H9 (cell line): ENCODE data around the gene WDR91. TPM values are rescaled to one million over a fixed set of nuclear protein-coding genes. Genes with fewer than 3 reads are reported as not detected.
A peak's percentile ranks its signal among the peaks of the same experiment; 100 is the strongest.

Experiments
- DNase-seq: peaks from one replicate; pipeline ENCODE4 v3.0.0-alpha.2; 2017
- H2AFZ ChIP-seq: one replicate; pipeline ENCODE4 v1.6.1; 2013; ENCODE audit warnings: mild to moderate bottlenecking, low read length, control low read depth, moderate library complexity
- H2AK5ac ChIP-seq: 2 replicates; pipeline ENCODE4 v1.6.1; 2013; ENCODE audit warnings: low read length, control low read depth, mixed read lengths; ENCODE audit not compliant: insufficient read length
- H2BK120ac ChIP-seq: one replicate; pipeline ENCODE4 v1.6.1; 2013; ENCODE audit warnings: low read depth, mild to moderate bottlenecking, low read length, control low read depth, inconsistent platforms; ENCODE audit not compliant: poor library complexity, severe bottlenecking
- H2BK12ac ChIP-seq: 2 replicates; pipeline ENCODE4 v1.6.1; 2013; ENCODE audit warnings: low read length, control low read depth, mixed read lengths, low read depth; ENCODE audit not compliant: insufficient read length
- H2BK15ac ChIP-seq: 2 replicates; pipeline ENCODE4 v1.6.1; 2013; ENCODE audit warnings: low read depth, low read length, control low read depth
- H2BK20ac ChIP-seq: one replicate; pipeline ENCODE4 v1.6.1; 2013; ENCODE audit warnings: low read depth, mild to moderate bottlenecking, low read length, control low read depth, inconsistent platforms; ENCODE audit not compliant: poor library complexity, severe bottlenecking
- H2BK5ac ChIP-seq: 2 replicates; pipeline ENCODE4 v1.6.1; 2013; ENCODE audit warnings: low read length, control low read depth, mixed read lengths; ENCODE audit not compliant: insufficient read length
- H3K14ac ChIP-seq: 2 replicates; pipeline ENCODE4 v1.6.1; 2013; ENCODE audit warnings: low read length, control low read depth; ENCODE audit not compliant: insufficient read depth
- H3K18ac ChIP-seq: 2 replicates; pipeline ENCODE4 v1.6.1; 2013; ENCODE audit warnings: low read depth, mild to moderate bottlenecking, mixed read lengths, low read length, control low read depth; ENCODE audit not compliant: insufficient read length
- H3K23ac ChIP-seq: 2 replicates; pipeline ENCODE4 v1.6.1; 2013; ENCODE audit warnings: low read length, control low read depth, mixed read lengths, low read depth; ENCODE audit not compliant: insufficient read length
- H3K23me2 ChIP-seq: 2 replicates; pipeline ENCODE4 v1.6.1; 2013; ENCODE audit warnings: low read depth, mild to moderate bottlenecking, mixed read lengths, low read length, control low read depth; ENCODE audit not compliant: insufficient read length, poor library complexity, severe bottlenecking
- H3K27ac ChIP-seq: 2 replicates; pipeline ENCODE4 v1.5.1; 2013; ENCODE audit warnings: low read length, control low read depth, mixed read lengths, low read depth; ENCODE audit not compliant: insufficient read length
- H3K27me3 ChIP-seq: 2 replicates; pipeline ENCODE4 v1.6.1; 2013; ENCODE audit warnings: low read length, control low read depth, inconsistent platforms; ENCODE audit not compliant: insufficient read depth
- H3K4ac ChIP-seq: 2 replicates; pipeline ENCODE4 v1.6.1; 2013; ENCODE audit warnings: low read depth, mild to moderate bottlenecking, control low read depth, inconsistent platforms, low read length, moderate library complexity
- H3K4me1 ChIP-seq: 2 replicates; pipeline ENCODE4 v1.6.1; 2013; ENCODE audit warnings: low read length, control low read depth, inconsistent platforms; ENCODE audit not compliant: insufficient read depth
- H3K4me2 ChIP-seq: 2 replicates; pipeline ENCODE4 v1.6.1; 2013; ENCODE audit warnings: low read length, control low read depth, mixed read lengths; ENCODE audit not compliant: insufficient read length, insufficient read depth
- H3K56ac ChIP-seq: 2 replicates; pipeline ENCODE4 v1.6.1; 2013; ENCODE audit warnings: low read depth, mild to moderate bottlenecking, mixed read lengths, low read length, control low read depth; ENCODE audit not compliant: insufficient read length
- H3K79me1 ChIP-seq: 2 replicates; pipeline ENCODE4 v1.6.1; 2013; ENCODE audit warnings: low read depth, mild to moderate bottlenecking, moderate library complexity, low read length, control low read depth, inconsistent platforms; ENCODE audit not compliant: insufficient read depth, poor library complexity, severe bottlenecking
- H3K79me2 ChIP-seq: 2 replicates; pipeline ENCODE4 v1.6.1; 2013; ENCODE audit warnings: low read length, control low read depth, inconsistent platforms; ENCODE audit not compliant: insufficient read depth
- H3K9ac ChIP-seq: 2 replicates; pipeline ENCODE4 v1.6.1; 2013; ENCODE audit warnings: low read length, control low read depth, mixed read lengths; ENCODE audit not compliant: insufficient read length; ENCODE audit errors: extremely low read depth
- H3K9me3 ChIP-seq: one replicate; pipeline ENCODE4 v1.6.1; 2013; ENCODE audit warnings: low read depth, low read length, inconsistent platforms; ENCODE audit not compliant: control insufficient read depth
- H3T11ph ChIP-seq: one replicate; pipeline ENCODE4 v1.6.1; 2013; ENCODE audit warnings: mild to moderate bottlenecking, low read length, control low read depth, inconsistent platforms
- H4K20me1 ChIP-seq: one replicate; pipeline ENCODE4 v1.6.1; 2013; ENCODE audit not compliant: control insufficient read depth, insufficient read length, insufficient read depth
- H4K5ac ChIP-seq: 2 replicates; pipeline ENCODE4 v1.6.1; 2013; ENCODE audit warnings: low read depth, mild to moderate bottlenecking, mixed read lengths, low read length, control low read depth; ENCODE audit not compliant: insufficient read length
- H4K8ac ChIP-seq: replicated peaks from 2 replicates; pipeline ENCODE4 v1.6.1; 2013; ENCODE audit warnings: low read length, control low read depth, mixed read lengths, low read depth; ENCODE audit not compliant: insufficient read length
- H4K91ac ChIP-seq: 2 replicates; pipeline ENCODE4 v1.6.1; 2013; ENCODE audit warnings: low read depth, mild to moderate bottlenecking, moderate library complexity, mixed read lengths, low read length, control low read depth; ENCODE audit not compliant: insufficient read length
- H3K27ac Mint-ChIP-seq, 3 experiments: 2 replicates in 2 of 3; 3 replicates in 1 of 3; pipeline ENCODE4 v1.8.0; 2020 to 2021; ENCODE audit warnings: mixed read lengths in 3 of 3, mild to moderate bottlenecking in 1 of 3, moderate library complexity in 1 of 3
- H3K27me3 Mint-ChIP-seq: 2 replicates; pipeline ENCODE4 v1.8.0; 2021; ENCODE audit warnings: low read depth, mild to moderate bottlenecking, moderate library complexity, mixed read lengths
- H3K36me3 Mint-ChIP-seq, 3 experiments: 2 replicates in 2 of 3; 3 replicates in 1 of 3; pipeline ENCODE4 v1.8.0; 2020 to 2021; ENCODE audit warnings: low read depth in 3 of 3, mixed read lengths in 3 of 3; ENCODE audit not compliant: insufficient read depth in 1 of 3
- H3K4me1 Mint-ChIP-seq, 2 experiments: 2 replicates each; pipeline ENCODE4 v1.8.0; 2020; ENCODE audit warnings: mixed read lengths in 2 of 2
- H3K4me3 Mint-ChIP-seq, 2 experiments: 2 replicates in 1 of 2; 3 replicates in 1 of 2; pipeline ENCODE4 v1.8.0; 2020 to 2021; ENCODE audit warnings: mild to moderate bottlenecking in 2 of 2, mixed read lengths in 2 of 2, moderate library complexity in 1 of 2
- H3K9me3 Mint-ChIP-seq, 2 experiments: 2 replicates in 1 of 2; 3 replicates in 1 of 2; pipeline ENCODE4 v1.8.0; 2020; ENCODE audit warnings: mild to moderate bottlenecking in 2 of 2, mixed read lengths in 2 of 2, moderate library complexity in 1 of 2
- WGBS: extraction: QIAGEN DNeasy Blood & Tissue Kit; methylation state at CpG from one replicate; pipeline ENCODE4 v1.1.7; 2013; ENCODE audit warnings: missing lambda C conversion rate, low lambda C conversion rate, mixed read lengths; ENCODE audit not compliant: insufficient read length; ENCODE audit errors: extremely low coverage; 5-methylcytosine and 5-hydroxymethylcytosine counted together
- total RNA-seq: library from RNA; stranded (reverse); gene quantifications from 2 replicates; pipeline ENCODE4 v1.2.1, GENCODE V29; 2021
- TF ChIP-seq, protein P1 (sequence below): fragments of 200-600 bp; sonication (generic); conservative IDR thresholded peaks from 3 replicates; pipeline ENCODE4 v1.8.0; 2021; ENCODE audit warnings: antibody characterized with exemption, mild to moderate bottlenecking

The WDR91 gene
- total RNA-seq, 1 experiment from 2014 or later, result 9.4 TPM

DNA sequence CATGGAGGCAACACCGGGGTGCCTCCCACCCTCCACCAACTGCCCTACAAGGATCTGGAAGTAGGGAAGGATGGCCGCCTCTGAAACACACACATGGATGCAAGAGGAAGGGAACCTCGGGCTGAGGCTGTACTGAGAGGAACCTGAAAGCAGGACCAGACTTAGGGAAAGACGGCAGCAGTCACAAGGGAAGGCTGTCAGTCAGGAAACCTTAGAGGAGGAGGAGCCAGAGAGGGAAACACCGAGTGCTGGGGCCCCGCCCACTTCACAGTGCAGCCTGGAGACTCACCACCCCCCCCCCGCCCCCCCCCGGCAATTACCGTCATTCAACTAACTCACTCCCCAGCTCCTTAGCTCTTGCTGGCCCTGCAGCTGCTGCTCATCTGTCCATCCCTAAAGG is 43.3 kb downstream of the WDR91 start:
- H2BK20ac ChIP-seq, result no peak overlapping the region
- H3K23ac ChIP-seq, result no peak overlapping the region
- Mint-ChIP-seq H3K9me3 (peaks cover under 1 to 6% of the 10 kb centered on the region in 2 experiments; a peak in 4 of 5 replicates), H3K27me3 (no peaks in the 10 kb centered on the region), H3K36me3 (peaks cover 48 to 60% (median 59%) of the 10 kb centered on the region in 3 experiments), H3K27ac (peak overlapping the region in 1 of 3 experiments; percentile 44; a peak in 1 of 7 replicates), H3K4me3 (no peak overlapping the region), H3K4me1 (peaks cover 27 to 30% of the 10 kb centered on the region in 2 experiments)
- no peak for DNase-seq
- TF ChIP-seq, protein P1, sequence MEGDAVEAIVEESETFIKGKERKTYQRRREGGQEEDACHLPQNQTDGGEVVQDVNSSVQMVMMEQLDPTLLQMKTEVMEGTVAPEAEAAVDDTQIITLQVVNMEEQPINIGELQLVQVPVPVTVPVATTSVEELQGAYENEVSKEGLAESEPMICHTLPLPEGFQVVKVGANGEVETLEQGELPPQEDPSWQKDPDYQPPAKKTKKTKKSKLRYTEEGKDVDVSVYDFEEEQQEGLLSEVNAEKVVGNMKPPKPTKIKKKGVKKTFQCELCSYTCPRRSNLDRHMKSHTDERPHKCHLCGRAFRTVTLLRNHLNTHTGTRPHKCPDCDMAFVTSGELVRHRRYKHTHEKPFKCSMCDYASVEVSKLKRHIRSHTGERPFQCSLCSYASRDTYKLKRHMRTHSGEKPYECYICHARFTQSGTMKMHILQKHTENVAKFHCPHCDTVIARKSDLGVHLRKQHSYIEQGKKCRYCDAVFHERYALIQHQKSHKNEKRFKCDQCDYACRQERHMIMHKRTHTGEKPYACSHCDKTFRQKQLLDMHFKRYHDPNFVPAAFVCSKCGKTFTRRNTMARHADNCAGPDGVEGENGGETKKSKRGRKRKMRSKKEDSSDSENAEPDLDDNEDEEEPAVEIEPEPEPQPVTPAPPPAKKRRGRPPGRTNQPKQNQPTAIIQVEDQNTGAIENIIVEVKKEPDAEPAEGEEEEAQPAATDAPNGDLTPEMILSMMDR, result no peak
- H3K56ac ChIP-seq, result no peak overlapping the region
- no CpG with 5 or more reads among the region's 9 CpGs for WGBS
- no peaks in the 10 kb centered on the region for H3K27me3 ChIP-seq
- no peak overlapping the region for H4K5ac ChIP-seq
- no peak overlapping the region for H3T11ph ChIP-seq
- H3K9me3 ChIP-seq, result no peaks in the 10 kb centered on the region
- H3K4me2 ChIP-seq, result no peak overlapping the region
- no peak overlapping the region for H2BK12ac ChIP-seq
- no peak overlapping the region for H2BK15ac ChIP-seq
- no peak overlapping the region for H3K27ac ChIP-seq
- 0 out of 2 replicates have a peak, but pooled peaks cover 2% of the 10 kb centered on the region for H3K4me1 ChIP-seq
- H3K18ac ChIP-seq, result no peak overlapping the region
- no peaks in the 10 kb centered on the region; the same call in 1 of the 2 replicates for H3K79me2 ChIP-seq
- H2AFZ ChIP-seq, result no peak overlapping the region
- H3K79me1 ChIP-seq, result no peaks in the 10 kb centered on the region
- no peak overlapping the region for H3K9ac ChIP-seq
- H4K20me1 ChIP-seq, result no peaks in the 10 kb centered on the region
- peaks cover 8% of the 10 kb centered on the region for H3K23me2 ChIP-seq
- H2AK5ac ChIP-seq, result no peak overlapping the region
- H4K91ac ChIP-seq, result no peak overlapping the region
- H2BK120ac ChIP-seq, result no peak overlapping the region
- no peak overlapping the region for H3K14ac ChIP-seq
- H3K4ac ChIP-seq, result no peak overlapping the region
- no peak overlapping the region for H2BK5ac ChIP-seq
- no peak overlapping the region for H4K8ac ChIP-seq
